ENCODE measurements around the gene SYCE1L.

DNA sequence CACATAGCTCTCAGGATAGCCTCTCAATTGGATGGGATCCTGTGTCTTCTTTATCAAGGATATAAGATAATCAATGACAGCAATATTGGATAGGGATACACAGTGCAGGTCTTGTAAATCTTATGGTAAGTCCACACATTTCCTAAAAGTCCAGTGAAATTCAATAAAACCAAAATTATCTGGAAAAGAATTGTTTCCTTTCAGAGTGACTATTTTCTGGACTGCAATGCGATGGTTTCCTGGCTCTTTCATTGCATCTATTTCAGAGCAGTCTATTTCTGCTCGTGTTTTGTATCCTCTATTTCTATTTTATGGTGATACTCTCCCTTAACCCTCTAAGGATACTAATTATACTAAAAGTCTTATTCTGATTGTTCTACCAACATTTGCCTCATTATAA is 32.5 kb upstream of the SYCE1L start:
- TF ChIP-seq SP1 (IDR thresholded peaks at IDR 0.05), result no peak
- TF ChIP-seq RAD21 (IDR thresholded peaks at IDR 0.05), result no peak
- TF ChIP-seq, protein P1, sequence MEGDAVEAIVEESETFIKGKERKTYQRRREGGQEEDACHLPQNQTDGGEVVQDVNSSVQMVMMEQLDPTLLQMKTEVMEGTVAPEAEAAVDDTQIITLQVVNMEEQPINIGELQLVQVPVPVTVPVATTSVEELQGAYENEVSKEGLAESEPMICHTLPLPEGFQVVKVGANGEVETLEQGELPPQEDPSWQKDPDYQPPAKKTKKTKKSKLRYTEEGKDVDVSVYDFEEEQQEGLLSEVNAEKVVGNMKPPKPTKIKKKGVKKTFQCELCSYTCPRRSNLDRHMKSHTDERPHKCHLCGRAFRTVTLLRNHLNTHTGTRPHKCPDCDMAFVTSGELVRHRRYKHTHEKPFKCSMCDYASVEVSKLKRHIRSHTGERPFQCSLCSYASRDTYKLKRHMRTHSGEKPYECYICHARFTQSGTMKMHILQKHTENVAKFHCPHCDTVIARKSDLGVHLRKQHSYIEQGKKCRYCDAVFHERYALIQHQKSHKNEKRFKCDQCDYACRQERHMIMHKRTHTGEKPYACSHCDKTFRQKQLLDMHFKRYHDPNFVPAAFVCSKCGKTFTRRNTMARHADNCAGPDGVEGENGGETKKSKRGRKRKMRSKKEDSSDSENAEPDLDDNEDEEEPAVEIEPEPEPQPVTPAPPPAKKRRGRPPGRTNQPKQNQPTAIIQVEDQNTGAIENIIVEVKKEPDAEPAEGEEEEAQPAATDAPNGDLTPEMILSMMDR (IDR thresholded peaks at IDR 0.05; ENCODE audit: low read depth, low read length, missing input control), result no peak
- no peak for TF ChIP-seq YY1 (IDR thresholded peaks at IDR 0.05)
- no peak for TF ChIP-seq TAF1 (conservative IDR thresholded peaks at IDR 0.05)
- TF ChIP-seq RXRA (IDR thresholded peaks at IDR 0.05), result no peak
- TF ChIP-seq, protein P2, sequence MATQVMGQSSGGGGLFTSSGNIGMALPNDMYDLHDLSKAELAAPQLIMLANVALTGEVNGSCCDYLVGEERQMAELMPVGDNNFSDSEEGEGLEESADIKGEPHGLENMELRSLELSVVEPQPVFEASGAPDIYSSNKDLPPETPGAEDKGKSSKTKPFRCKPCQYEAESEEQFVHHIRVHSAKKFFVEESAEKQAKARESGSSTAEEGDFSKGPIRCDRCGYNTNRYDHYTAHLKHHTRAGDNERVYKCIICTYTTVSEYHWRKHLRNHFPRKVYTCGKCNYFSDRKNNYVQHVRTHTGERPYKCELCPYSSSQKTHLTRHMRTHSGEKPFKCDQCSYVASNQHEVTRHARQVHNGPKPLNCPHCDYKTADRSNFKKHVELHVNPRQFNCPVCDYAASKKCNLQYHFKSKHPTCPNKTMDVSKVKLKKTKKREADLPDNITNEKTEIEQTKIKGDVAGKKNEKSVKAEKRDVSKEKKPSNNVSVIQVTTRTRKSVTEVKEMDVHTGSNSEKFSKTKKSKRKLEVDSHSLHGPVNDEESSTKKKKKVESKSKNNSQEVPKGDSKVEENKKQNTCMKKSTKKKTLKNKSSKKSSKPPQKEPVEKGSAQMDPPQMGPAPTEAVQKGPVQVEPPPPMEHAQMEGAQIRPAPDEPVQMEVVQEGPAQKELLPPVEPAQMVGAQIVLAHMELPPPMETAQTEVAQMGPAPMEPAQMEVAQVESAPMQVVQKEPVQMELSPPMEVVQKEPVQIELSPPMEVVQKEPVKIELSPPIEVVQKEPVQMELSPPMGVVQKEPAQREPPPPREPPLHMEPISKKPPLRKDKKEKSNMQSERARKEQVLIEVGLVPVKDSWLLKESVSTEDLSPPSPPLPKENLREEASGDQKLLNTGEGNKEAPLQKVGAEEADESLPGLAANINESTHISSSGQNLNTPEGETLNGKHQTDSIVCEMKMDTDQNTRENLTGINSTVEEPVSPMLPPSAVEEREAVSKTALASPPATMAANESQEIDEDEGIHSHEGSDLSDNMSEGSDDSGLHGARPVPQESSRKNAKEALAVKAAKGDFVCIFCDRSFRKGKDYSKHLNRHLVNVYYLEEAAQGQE (IDR thresholded peaks at IDR 0.05), result no peak
- TF ChIP-seq, protein P3, sequence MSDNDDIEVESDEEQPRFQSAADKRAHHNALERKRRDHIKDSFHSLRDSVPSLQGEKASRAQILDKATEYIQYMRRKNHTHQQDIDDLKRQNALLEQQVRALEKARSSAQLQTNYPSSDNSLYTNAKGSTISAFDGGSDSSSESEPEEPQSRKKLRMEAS (IDR thresholded peaks at IDR 0.05), result no peak
- TF ChIP-seq, protein P4, sequence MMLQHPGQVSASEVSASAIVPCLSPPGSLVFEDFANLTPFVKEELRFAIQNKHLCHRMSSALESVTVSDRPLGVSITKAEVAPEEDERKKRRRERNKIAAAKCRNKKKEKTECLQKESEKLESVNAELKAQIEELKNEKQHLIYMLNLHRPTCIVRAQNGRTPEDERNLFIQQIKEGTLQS (IDR thresholded peaks at IDR 0.05), result no peak
- no peak for TF ChIP-seq GABPA (IDR thresholded peaks at IDR 0.05 in 1 of 2, conservative IDR thresholded peaks at IDR 0.05 in 1 of 2)
